Middle frontal gyrus (tissue), 1 donor: ENCODE data around the gene KANSL3.
"Not testable (repeated sequence)": the region's sequence is repeated elsewhere in the genome, so short reads cannot be mapped to it uniquely, and the experiment has no call there.

ENCODE experiments used
- DNase-seq: peaks from one replicate; pipeline ENCODE4 v3.0.0-alpha.2; 2015; ENCODE audit warnings: low spot score; ENCODE audit errors: extremely low spot score

Gene KANSL3

DNA sequence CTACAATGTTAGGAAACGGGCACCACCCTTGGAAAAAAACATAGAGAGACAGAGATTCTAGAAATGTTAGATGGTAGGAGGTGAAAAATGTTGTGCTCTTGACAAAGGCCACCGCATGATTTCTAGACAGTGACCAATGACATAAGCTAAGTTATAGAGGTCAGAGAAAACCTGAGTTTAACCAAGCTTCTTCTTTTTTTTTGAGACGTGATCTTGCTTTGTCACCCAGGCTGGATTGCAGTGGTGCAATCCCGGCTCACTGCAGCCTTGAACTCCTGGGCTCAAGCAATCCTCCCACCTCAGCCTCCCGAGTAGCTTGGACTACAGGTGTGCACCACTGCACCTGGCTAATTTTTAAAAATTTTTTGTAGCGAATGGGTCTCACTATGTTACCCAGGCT lies 17.4 kb upstream of the KANSL3 start:
- DNase-seq: no peak

DNA sequence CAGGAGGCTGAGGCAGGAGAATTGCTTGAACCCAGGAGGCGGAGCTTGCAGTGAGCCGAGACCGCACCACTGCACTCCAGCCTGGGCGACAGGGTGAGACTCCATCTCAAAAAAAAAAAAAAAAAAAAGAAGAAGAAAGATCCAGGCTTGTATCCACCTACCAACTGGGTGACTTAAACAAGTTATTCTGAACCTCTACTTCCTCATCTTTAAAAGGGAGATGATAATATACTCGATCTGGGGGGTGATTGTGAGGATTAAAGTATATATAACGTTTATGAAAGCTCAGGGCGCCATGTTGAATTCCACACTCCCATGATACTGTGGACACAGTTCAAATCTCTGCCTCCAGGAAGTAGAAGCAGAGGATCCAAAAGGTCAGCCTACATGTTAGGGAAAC lies 16.7 kb upstream of the KANSL3 start:
- not testable (repeated sequence) for DNase-seq

DNA sequence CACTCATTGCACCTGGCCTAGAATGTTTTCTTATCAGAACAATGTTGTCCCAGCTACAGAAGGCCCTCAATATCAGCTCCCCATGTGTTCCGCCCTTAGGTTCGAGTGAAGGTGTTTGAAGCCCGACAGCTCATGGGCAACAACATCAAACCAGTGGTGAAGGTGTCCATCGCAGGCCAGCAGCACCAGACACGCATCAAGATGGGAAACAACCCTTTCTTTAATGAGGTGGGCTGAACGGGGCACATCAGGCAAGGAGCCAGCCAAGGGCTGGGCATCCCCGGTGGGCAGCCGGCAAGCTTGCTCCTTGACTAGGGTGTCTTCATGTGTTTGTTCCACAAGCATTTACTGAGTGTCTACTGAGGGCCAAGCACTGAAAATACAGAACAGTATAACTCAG lies 13.7 kb upstream of the KANSL3 start:
- no peak for DNase-seq

DNA sequence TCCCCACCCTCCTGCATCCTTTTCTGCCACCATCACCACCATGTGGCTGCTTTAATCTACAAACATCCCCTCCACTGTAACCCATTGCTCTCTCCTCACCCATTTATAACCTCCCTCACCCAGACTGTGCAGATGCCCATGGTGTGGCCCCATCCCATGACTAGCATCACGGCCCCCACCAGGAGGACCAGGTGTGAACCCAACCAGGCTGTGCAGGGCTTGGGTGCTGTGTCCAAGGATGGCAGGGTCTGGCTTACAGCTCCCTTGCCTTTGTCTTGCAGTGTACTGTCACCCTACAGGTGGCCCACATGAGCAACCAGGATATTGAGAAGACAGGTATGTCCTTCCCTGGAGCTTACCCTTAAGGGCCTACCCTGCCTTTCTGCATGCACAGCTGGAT lies 11.2 kb upstream of the KANSL3 start:
- DNase-seq: no peak

DNA sequence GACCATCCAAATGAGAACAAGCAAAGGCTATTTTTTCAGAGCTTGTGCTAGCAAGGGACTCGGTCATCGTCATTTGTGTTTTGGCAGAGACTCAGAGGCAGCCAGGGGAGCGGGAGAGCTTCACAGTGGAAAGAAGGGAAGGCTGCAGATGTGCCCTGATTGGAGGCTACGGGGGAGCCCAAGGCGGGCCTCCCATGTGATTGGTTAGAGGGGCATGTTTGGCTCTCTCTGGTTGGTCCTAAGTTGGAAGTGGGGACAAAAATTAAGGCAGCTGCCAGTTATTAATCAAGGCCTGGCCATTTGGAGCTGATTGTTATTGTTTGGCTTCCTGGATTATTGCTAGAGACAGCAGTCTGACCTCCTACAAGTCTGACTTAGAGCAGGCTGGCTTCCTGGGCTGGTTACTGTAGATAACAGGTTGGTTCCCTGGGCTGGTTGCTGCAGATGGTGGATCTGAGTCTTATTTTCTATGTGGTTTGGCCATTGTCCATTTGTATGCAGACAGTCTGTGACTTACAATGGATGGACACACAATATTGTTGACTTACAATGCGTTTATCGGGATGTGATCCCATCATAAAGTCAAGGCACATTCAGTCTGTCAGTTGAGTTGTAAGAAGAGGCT lies 10.3 kb upstream of the KANSL3 start:
- DNase-seq: no peak

DNA sequence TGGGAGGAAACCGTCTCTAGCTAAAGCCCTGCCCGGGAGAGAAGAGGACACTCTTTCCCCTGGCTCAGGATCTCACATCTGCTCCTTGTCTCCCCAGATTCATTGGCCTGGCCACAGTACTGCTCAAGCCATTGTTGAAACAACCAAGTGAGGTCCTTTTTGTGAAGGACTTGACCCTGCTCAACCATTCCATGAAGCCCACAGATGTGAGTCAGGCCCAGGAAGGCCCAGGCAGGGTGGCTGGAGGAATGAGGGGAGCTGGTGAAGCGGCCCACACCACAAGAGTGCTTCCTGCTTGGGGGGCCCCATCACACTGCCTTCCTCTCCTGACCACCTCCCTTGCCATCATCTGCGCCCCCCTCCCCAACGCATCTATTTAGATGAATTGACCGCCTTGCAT lies 9.6 kb upstream of the KANSL3 start:
- no peak for DNase-seq

DNA sequence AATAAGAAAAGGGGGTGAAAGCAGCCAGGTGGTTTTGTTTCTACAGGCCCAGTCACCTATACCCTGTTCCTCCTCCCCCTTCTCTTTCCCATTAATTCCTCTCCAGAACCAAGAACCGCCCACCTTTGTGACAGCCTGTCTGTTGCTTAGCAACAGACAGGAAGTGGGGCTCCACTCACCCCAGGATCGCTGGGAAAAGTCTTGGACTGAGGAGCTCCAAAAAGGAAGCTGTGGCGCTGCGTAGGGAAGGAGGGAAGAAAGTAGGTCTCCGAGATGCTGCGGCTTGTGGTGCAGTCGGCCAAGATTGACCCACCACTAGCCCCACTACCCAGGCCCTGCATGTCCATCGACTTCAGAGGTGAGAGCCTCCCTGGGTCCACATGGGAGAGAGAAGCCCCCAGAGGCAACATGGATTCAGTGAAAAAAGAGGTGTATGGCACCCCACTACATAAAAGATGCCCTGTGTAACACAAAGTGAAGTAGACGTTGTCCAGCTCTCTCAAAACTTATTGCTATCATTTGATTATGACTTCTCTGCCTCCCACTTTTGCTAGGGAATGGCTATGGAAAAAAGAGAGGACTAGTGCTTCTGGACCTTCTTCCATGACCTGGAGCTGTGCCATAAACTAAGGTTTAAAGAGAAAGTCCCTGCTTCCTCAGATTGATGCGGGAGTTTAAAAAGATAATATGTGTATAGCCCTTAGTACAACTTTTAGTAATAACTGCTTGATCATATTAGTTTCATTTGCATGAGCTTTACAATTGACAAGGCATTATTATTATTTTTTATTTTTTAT lies 4.7 kb upstream of the KANSL3 start, which contains the start of gene FER1L5:
Gene FER1L5, plus strand, starts transcription at position 201 of the 797 bp plus-strand sequence. Its CDS starts 73 bp downstream, at position 274.
- peak; percentile 56 for DNase-seq

DNA sequence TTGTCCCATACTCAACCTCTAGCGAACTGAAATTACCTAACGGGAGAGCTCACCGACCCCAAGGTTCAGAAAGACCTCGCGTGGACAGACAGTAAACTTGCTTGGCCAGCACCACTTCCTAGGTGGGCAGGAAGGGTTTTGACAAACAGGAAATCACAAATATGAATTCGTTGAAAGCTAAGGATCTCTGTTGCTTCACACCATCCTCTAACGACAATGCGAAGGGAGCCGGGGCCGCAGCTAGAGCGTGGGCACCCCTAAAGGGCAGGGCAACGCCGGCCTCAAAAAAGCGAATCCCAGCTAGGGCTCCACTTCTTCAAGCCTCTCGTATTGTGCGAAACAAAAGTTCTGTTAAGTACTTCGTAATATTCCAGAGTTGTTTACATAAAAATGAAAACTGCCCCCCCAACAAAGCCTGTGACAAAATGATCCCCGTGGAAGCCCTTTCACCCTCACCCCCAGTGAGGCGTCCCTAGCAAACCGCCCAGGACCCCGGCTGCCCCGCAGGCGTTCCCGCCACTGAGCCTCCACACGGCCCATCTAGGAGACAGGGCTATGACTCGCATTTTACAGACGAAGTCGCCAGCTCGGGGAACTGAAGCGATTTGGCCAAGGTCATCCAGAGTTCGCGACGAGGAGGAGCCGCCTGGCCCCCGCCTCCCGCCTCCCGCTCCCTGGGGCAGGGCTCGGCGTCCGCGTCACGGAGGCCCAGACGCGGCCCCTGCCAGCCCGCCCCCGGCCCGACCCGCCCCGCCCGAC lies 548 bp downstream of the KANSL3 start:
- peak; percentile 8 for DNase-seq

DNA sequence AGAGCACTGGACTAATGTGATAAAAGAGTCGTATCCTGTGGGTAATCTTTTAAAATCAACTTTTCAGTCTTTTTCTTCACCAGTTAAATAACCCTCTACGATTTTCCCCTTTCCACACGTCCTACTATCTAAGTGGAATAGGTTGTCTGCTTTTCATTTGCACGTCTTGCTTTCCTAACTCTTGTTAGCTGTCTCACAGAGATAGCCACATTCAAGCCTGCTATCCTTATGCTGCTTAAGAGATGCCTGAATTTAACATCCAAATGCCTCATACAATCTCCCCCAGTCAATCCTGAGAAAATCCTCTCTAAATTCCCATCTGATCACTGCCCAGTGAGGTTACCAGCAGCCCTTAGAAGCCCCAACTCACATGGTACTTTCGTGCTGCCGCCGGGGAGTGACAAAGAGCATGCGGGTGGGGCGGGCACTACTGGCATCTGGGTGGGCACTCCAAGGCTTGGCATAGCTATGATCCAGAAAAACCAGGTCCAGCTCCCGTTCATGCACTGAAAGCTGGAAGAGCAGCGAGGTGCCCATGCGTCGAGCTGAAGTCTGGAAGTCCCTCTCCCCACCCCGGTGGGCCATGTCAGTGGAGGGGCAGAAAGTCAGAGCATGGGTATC lies 1.5 kb downstream of the KANSL3 start:
- DNase-seq: no peak

DNA sequence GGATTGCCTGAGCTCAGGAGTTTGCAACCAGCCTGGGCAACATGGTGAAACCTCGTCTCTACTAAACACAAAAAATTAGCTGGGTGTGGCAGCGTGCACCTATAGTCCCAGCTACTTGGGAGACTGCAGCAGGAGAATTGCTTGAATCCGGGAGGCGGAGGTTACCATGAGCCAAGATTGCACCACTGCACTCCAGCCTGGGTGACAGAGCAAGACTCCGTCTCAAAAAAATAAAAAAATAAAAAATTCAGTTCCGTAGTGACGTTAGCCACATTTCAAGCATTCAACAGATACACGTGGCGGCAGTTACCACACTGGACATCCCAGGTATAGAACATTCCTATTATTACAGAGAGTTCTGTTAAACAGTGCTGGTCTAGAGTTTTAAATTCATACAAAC lies 4.5 kb downstream of the KANSL3 start:
- no peak for DNase-seq

DNA sequence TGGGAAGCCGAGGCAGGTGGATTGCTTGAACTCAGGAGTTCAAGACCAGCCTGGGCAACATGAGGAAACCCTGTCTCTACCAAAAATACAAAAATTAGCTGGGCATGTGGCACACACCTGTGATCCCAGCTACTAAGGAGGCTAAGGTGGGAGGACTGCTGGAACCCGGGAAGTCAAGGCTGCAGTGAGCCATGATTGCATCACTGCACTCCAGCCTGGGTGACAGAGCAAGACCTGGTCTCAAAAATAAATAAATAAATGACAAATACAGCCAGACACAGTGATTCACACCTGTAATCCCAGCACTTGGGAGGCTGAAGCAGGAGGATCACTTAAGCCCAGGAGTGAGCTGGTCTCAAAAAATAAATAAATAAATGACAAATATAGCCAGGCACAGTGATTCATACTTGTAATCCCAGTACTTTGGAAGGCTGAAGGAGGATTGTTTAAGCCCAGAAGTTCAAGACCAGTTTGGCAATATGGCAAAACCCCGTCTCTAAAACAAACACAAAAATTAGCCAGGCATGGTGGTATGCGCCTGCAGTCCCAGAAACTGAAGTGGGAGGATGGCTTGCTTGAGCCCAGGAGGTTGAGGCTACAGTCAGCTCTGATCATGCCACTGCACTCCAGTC lies 6.2 kb downstream of the KANSL3 start:
- DNase-seq: no peak

DNA sequence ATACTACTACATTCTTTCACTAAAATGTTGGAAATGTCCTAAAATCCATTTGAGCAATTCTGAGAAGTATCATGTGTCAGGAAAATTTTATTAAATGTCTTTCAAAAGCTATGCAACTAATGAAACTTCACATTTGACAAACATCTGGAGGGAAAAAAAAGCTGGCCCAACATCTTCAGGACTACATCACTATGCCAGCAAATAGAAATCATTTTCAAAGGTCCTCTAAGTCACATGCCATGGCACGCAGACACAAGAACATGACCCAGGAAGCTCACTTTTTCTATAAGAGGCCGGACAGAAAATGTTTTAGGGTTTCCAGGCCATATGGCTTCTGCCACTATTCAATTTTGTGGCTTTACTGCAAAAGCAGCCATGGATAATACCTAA lies 11.6 kb downstream of the KANSL3 start:
- no peak for DNase-seq

DNA sequence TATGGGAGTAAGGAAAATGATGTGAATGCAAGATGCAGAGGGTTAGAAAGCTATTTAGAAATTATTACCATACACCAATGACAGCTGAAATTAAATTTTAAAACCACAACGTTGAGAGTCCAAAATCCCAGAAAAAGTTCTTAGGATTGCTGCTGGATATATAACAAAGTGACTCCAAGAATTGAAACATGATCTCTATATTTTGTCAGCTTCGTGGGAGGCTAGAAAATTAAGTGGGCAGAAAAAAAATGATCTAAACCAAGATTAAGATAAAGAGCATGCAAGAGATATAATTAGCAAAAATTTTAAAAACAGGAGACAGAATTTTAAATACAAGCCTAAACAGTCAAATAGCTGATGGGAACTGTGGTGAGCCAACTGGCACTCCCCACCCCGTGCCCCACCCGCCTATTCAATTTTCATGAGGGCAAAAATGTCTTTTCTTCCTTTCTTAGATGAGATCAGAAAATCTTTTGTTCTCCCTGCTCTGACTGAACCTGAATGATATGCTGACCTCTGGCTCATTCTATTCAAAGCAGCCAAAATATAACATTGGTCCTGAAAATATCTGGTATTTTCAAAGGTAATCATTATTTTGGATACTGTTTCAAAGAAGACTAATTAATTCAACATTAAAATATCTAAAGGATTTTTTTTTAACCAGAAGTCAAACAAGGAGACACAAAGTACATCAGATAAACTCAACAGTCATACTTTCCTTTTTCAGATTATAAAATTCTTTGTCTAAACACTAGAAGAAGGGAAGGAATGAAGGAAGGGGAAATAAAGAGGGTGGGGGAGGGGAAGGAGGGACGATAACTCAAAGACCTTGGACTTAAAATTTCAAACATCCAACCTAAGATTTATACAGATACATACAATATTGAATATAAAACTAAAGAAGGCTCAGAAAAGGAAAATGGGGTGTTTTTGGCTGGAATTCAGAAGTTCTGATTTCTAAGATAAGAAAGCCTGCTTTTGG lies 12.2 kb downstream of the KANSL3 start:
- DNase-seq: no peak

DNA sequence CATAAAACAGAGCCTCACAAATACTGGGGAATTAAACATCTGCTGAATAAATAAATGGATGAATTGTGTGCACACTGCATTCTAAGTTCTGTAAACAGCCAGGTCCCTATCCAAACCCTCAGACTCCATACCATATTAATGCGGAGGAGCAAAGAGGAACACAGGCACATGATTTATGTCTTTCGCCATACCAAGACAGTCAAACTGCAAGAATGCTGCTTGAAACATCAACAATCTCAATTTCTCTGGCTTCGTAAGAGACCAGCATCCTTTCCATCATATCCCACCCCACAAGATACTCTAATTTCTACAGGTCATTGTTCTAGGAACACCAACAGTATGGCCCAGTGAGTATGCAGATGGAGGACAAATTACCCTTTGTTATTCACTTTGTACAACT lies 15.0 kb downstream of the KANSL3 start:
- DNase-seq: no peak

DNA sequence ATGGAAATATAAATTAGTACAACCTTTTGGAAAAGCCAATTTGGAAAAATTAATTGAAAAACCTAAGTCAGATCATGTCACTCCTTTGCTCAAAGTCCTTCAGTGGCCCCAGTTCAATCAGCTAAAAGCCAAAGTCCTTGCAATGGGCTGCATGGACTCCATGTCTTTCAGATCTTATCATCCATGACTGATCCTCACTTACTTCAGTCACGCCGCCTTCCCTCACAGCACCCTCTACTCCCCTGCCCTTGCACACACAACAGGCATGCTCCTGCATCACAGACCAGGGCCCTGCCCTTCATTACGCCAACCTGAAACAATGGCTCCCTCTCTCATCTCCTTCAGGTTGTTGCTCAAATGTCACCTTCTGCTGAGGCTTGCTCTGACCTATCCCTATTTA lies 15.6 kb downstream of the KANSL3 start:
- no peak for DNase-seq

DNA sequence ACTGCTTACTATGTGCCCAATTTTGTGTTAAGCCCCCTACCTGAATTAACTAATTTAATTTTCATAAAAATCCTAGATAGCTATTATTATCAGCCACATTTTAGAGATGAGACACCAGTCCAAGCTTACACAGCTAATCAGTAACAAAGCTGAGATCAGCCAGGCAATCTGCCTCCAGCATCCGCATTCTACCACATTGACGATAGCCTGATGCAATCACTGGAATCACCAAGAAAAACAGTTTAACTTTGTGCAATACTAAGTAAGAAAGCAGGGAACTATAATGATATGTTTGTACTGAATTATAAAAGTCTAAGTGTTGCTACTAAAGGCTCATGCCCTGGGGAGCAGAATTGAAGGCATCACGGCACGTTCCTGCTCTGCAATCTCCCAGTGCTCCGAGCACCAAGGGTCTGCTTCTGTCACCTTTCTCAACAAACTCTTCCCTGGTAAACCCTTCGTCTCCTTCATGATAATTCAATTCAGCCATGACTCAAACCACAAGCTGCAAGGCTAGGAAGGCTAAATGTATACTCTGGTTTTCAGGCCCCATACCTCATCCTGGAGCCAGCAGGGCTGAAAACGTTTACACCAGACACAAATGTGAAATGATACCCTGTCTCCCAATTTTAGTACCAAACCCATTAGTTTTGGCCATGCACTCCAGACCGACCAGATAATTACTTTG lies 19.4 kb downstream of the KANSL3 start:
- DNase-seq: no peak

DNA sequence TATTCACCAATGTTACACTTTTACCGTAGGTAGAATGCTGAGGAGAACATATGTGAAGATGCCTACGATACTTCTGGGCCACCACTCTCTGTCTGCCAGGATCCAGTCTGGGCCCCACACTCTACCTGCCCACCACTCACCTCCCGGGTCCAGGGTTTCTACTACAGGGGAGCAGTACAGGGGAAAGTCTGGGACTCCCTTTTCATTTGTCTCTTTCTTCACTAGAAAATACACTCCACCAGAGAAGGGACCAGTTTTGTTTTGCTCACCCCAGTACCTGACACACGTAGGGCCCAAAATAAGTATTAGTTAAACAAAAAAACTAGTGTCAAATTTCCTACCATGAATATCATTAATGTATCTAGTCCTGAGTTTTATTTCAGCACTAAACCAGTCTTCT lies 21.1 kb downstream of the KANSL3 start:
- no peak for DNase-seq

DNA sequence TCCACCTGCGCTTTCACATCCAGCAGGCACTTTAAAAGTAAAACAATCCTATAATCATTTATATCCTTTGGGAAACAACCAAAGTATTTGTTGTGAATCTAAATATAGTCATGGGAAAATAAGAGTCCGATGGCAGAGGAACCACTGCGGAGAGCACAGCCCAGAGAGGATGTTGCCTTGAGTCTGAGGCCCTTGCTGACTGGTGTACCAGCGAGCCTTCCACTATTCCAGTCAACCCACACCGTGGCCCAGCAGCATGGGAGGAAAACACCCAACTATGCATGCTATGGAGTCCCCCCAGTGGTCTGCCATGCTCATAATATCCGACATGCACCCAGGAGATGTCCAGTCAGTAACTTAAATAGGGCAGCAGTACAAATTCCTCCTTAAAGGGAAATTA lies 21.6 kb downstream of the KANSL3 start:
- DNase-seq: no peak

DNA sequence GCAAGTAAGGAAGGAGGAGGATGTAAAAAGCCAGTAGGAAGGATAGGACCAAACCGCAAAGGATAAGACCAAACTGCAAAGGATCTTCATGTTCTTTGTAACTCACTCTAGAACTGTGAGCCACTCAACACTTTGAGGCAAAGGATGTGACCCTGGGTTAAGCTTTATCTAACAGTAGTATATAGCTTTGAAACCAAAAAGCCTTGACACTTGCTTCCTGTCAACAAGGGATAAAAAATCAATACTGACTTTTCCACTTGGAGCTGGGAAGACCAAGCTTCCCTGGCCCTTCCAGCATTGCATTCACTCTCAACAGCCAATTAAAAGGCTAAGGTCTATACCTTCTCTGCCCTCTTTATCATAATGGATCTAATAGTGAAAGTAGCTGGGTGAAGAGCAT lies 22.0 kb downstream of the KANSL3 start:
- no peak for DNase-seq
